Prostate gland (tissue), 2 donors: ENCODE data around the gene MTMR3.

ENCODE experiments used
- POLR2A ChIP-seq: fragments of 450-650 bp; IDR thresholded peaks from one replicate; pipeline ENCODE4 v1.6.1; 2016; ENCODE audit warnings: antibody characterized with exemption, mild to moderate bottlenecking
- POLR2AphosphoS5 ChIP-seq: sonication (generic); formaldehyde crosslinking; IDR thresholded peaks from one replicate; pipeline ENCODE4 v1.6.1; 2017; ENCODE audit warnings: antibody characterized with exemption
- TF ChIP-seq, protein P1 (sequence below), 4 experiments: fragments of 200-600 bp in 2 of 4; fragments of 450-650 bp in 2 of 4; sonication (generic) in 2 of 4; IDR thresholded peaks; 1 replicate in 3 of 4; 2 replicates in 1 of 4; pipeline ENCODE4 v1.5.1; 2016 to 2019; ENCODE audit warnings: antibody characterized with exemption in 4 of 4, mild to moderate bottlenecking in 2 of 4, moderate library complexity in 2 of 4

GRCh38 chr22:30009478-30009877, 126.5 kb downstream of the MTMR3 start:
- TF ChIP-seq POLR2AphosphoS5 (no peak), POLR2A (no peak)
- TF ChIP-seq, protein P1, sequence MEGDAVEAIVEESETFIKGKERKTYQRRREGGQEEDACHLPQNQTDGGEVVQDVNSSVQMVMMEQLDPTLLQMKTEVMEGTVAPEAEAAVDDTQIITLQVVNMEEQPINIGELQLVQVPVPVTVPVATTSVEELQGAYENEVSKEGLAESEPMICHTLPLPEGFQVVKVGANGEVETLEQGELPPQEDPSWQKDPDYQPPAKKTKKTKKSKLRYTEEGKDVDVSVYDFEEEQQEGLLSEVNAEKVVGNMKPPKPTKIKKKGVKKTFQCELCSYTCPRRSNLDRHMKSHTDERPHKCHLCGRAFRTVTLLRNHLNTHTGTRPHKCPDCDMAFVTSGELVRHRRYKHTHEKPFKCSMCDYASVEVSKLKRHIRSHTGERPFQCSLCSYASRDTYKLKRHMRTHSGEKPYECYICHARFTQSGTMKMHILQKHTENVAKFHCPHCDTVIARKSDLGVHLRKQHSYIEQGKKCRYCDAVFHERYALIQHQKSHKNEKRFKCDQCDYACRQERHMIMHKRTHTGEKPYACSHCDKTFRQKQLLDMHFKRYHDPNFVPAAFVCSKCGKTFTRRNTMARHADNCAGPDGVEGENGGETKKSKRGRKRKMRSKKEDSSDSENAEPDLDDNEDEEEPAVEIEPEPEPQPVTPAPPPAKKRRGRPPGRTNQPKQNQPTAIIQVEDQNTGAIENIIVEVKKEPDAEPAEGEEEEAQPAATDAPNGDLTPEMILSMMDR (IDR thresholded peaks at IDR 0.05), result no peak
